HepG2 (cell line): ENCODE measurements around the gene MYO5B. TPM values are rescaled to one million over a fixed set of nuclear protein-coding genes. Genes with fewer than 3 reads are reported as not detected.

ENCODE experiments used
- ATAC-seq: fragments of 200-7000 bp; cut with Tn5 transposase; 3 replicates; pipeline ENCODE4 v1.9.1; 2020; ENCODE audit warnings: mild to moderate bottlenecking, moderate library complexity
- BruUV-seq: library from RNA; stranded (reverse); fragments of 400-500 nt; replicated peaks from 2 replicates; lab custom pipeline; 2021; lab: Mats Ljungman, UMichigan
- CTCF ChIA-PET: fragments of 300-600 bp; formaldehyde crosslinking; extraction: SDS; loops from one replicate; lab custom pipeline; 2021; ENCODE audit warnings: low total read pairs, inconsistent platforms, low intra/inter-chr PET ratio; lab: Yijun Ruan, JAX
- POLR2A ChIA-PET: fragments of 350-600 bp; sonication (Branson Sonifier 250); formaldehyde crosslinking; loops from one replicate; lab custom pipeline; 2020; ENCODE audit warnings: antibody characterized with exemption, inconsistent platforms; lab: Yijun Ruan, JAX
- DNase-seq: peaks from one replicate; pipeline ENCODE4 v3.0.0-alpha.2; 2015; ENCODE audit warnings: low spot score
- FAIRE-seq: peaks from 3 replicates; lab custom pipeline; 2011; peaks lifted over from hg19 to GRCh38; lab: Jason Lieb, UNC
- H2AFZ ChIP-seq: one replicate; pipeline ENCODE4 v1.6.1; 2011; ENCODE audit warnings: low read length, inconsistent platforms
- H3K27ac ChIP-seq: fragments of 300-600 bp; 3 replicates; pipeline ENCODE4 v1.8.0; 2011; ENCODE audit warnings: mixed run types, mild to moderate bottlenecking, mixed read lengths, low read length, inconsistent platforms; ENCODE audit not compliant: insufficient read depth; ENCODE audit errors: extremely low read length
- H3K27me3 ChIP-seq, 2 experiments: fragments of 200-600 bp in 1 of 2; 2 replicates in 1 of 2; 3 replicates in 1 of 2; pipeline versions ENCODE4 v1.6.0 to v1.8.0; 2011; ENCODE audit warnings: low read length in 2 of 2, mild to moderate bottlenecking in 2 of 2, moderate library complexity in 2 of 2, inconsistent platforms in 1 of 2; ENCODE audit not compliant: insufficient read depth in 2 of 2, control insufficient read depth in 1 of 2
- H3K36me3 ChIP-seq, 2 experiments: fragments of 200-600 bp in 1 of 2; replicated peaks in 1 of 2; 2 replicates in 1 of 2; 3 replicates in 1 of 2; pipeline versions ENCODE4 v1.5.1 to v1.8.0; 2011; ENCODE audit warnings: low read length in 2 of 2, inconsistent platforms in 1 of 2; ENCODE audit not compliant: insufficient read depth in 2 of 2, control insufficient read depth in 1 of 2
- H3K4me1 ChIP-seq: 2 replicates; pipeline ENCODE4 v1.5.1; 2012; ENCODE audit warnings: low read length, inconsistent platforms; ENCODE audit not compliant: insufficient read depth
- H3K4me2 ChIP-seq: 2 replicates; pipeline ENCODE4 v1.6.0; 2011; ENCODE audit warnings: low read depth, low read length, inconsistent platforms
- H3K4me3 ChIP-seq, 3 experiments: fragments of 200-600 bp in 1 of 3; sonication (generic), shearing (Covaris generic) in 1 of 3; replicated peaks in 1 of 3; 2 replicates each; pipeline ENCODE4 v1.5.1; 2011 to 2016; ENCODE audit warnings: low read length in 3 of 3, inconsistent platforms in 2 of 3, low read depth in 2 of 3, mild to moderate bottlenecking in 2 of 3, control low read depth in 1 of 3, mixed read lengths in 1 of 3; ENCODE audit not compliant: insufficient read depth in 1 of 3
- H3K79me2 ChIP-seq: one replicate; pipeline ENCODE4 v1.6.1; 2011; ENCODE audit warnings: low read length, inconsistent platforms; ENCODE audit not compliant: insufficient read depth
- H3K9ac ChIP-seq: 2 replicates; pipeline ENCODE4 v1.6.0; 2011; ENCODE audit warnings: mild to moderate bottlenecking, low read depth, low read length, inconsistent platforms; ENCODE audit not compliant: insufficient read depth
- H3K9me3 ChIP-seq: 2 replicates; pipeline ENCODE4 v1.5.1; 2012; ENCODE audit warnings: mild to moderate bottlenecking, low read length
- H4K20me1 ChIP-seq: 2 replicates; pipeline ENCODE4 v1.6.0; 2011; ENCODE audit warnings: inconsistent platforms, mild to moderate bottlenecking, low read length, moderate library complexity; ENCODE audit not compliant: insufficient read depth
- ESRRA ChIP-seq: sonication (generic); formaldehyde crosslinking; IDR thresholded peaks from 2 replicates; pipeline ENCODE4 v1.5.1; 2020; ENCODE audit warnings: mild to moderate bottlenecking, low read depth, missing genetic modification reagents
- FOSL2 ChIP-seq: sonication (generic); formaldehyde crosslinking; IDR thresholded peaks from 2 replicates; pipeline ENCODE4 v1.4.0; 2020; ENCODE audit warnings: missing genetic modification reagents
- NFYB ChIP-seq: sonication (generic); formaldehyde crosslinking; IDR thresholded peaks from 2 replicates; pipeline ENCODE4 v1.4.0; 2020; ENCODE audit warnings: missing genetic modification reagents
- RAD21 ChIP-seq: fragments of 450-650 bp; formaldehyde crosslinking; IDR thresholded peaks from 2 replicates; pipeline ENCODE4 v1.5.0; 2020; ENCODE audit warnings: mild to moderate bottlenecking
- SALL1 ChIP-seq: sonication (generic); formaldehyde crosslinking; IDR thresholded peaks from 2 replicates; pipeline ENCODE4 v1.8.0; 2022; ENCODE audit warnings: mild to moderate bottlenecking, missing genetic modification reagents
- SKI ChIP-seq: fragments of 450-650 bp; IDR thresholded peaks from one replicate; pipeline ENCODE4 v1.6.1; 2018; ENCODE audit warnings: mild to moderate bottlenecking; ENCODE audit not compliant: partially characterized antibody
- SMC3 ChIP-seq: IDR thresholded peaks from 2 replicates; pipeline ENCODE4 v1.6.1; 2011; ENCODE audit warnings: low read length, improper control_type of control experiment
- STAG1 ChIP-seq: sonication (generic); formaldehyde crosslinking; IDR thresholded peaks from 2 replicates; pipeline ENCODE4 v1.4.0; 2020; ENCODE audit warnings: missing genetic modification reagents
- TARDBP ChIP-seq: sonication (generic); formaldehyde crosslinking; IDR thresholded peaks from 2 replicates; pipeline ENCODE4 v1.8.0; 2022; ENCODE audit warnings: mild to moderate bottlenecking, missing genetic modification reagents
- TEAD3 ChIP-seq: optimal IDR thresholded peaks from 2 replicates; pipeline ENCODE3; 2016; ENCODE audit warnings: borderline replicate concordance
- ZBTB21 ChIP-seq: sonication (generic); formaldehyde crosslinking; IDR thresholded peaks from 2 replicates; pipeline ENCODE4 v1.4.0; 2020; ENCODE audit warnings: missing genetic modification reagents
- ZNF446 ChIP-seq: sonication (generic); formaldehyde crosslinking; IDR thresholded peaks from 2 replicates; pipeline ENCODE4 v1.5.0; 2020; ENCODE audit warnings: mild to moderate bottlenecking, missing genetic modification reagents
- WGBS: methylation state at CpG from one replicate; pipeline ENCODE4 v1.1.6; 2017; ENCODE audit warnings: low lambda C conversion rate; 5-methylcytosine and 5-hydroxymethylcytosine counted together
- in situ Hi-C: cut with HindIII; loops from 2 replicates; pipeline ENCODE4 v1.10.0; 2017; ENCODE audit warnings: low pct_unique_long_range_greater_than_20kb; ENCODE audit not compliant: extremely low pct_ligation_motif_present
- intact Hi-C: fragments of 100-400 bp; cut with micrococcal nuclease; formaldehyde crosslinking; loops from one replicate; pipeline ENCODE4 v1.10.0; 2022; ENCODE audit not compliant: unreplicated experiment
- polyA plus RNA-seq, 8 experiments: library from polyadenylated mRNA; depleted of rRNA in 3 of 8; stranded (reverse) in 7 of 8; unstranded in 1 of 8; fragments of >200 nt; fragmentation: Illumina TruSeq in 4 of 8; extraction: Trizol in 4 of 8; gene quantifications; 2 replicates each; pipeline versions ENCODE4 v1.2.1 to v1.2.3, GENCODE V29; 2011 to 2016; ENCODE audit warnings: low read depth in 4 of 8, missing spikeins in 1 of 8, mixed read lengths in 1 of 8; ENCODE audit not compliant: insufficient read depth in 1 of 8
- total RNA-seq, 5 experiments: library from RNA; depleted of rRNA; stranded (reverse); fragments of >200 nt; fragmentation: Illumina TruSeq; extraction: Trizol; gene quantifications; 2 replicates each; pipeline ENCODE4 v1.2.3, GENCODE V29; 2016; ENCODE audit warnings: low read depth in 1 of 5
- TF ChIP-seq, protein P1 (sequence below): sonication (generic); formaldehyde crosslinking; IDR thresholded peaks from 2 replicates; pipeline ENCODE4 v1.5.0; 2020; ENCODE audit warnings: mild to moderate bottlenecking, missing genetic modification reagents, moderate library complexity
- TF ChIP-seq, protein P2 (sequence below): sonication (generic); formaldehyde crosslinking; IDR thresholded peaks from 2 replicates; pipeline ENCODE4 v1.4.0; 2020; ENCODE audit warnings: mild to moderate bottlenecking, missing genetic modification reagents

MYO5B gene
- total and polyA plus RNA-seq, 2 of the 13 experiments (the other 11 are each of a cell fraction or from before 2014, with no cell fraction given), result 13.1 to 24.0 TPM

DNA sequence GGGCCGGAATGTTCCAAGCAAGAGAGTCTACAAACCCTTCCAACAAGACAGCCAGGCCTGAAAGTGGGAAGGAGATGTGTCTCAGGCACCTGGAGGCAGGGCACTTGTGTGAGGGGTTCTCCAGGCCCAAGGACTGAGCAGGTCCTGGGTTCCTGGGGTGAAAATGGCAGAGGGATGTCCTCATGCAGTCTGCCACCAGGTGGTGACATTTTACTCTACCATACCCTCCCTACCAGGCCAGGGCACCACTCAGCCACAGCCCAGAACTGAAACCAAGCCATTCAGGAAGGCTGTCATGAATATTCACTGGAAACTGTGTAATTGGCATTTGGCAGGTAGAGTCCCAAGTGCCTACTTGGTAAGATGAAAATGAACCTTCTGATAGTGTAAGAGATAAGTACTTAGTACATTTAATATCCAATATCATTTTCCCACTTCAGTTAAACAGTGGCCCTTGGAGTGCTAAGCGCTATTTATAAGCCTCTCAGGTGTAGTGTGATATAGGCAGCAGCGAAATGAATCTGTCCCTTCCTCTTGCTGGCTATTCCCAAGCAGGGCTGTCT lies 185.1 kb downstream of the MYO5B start:
- ChIA-PET CTCF (interaction anchor here (1.2 to 1.7 kb wide), 3 partner anchors 185 to 347 kb away, joined by 4 to 15 read pairs (median 5); partner anchors contain the start of gene MYO5B), POLR2A (no interaction called here)
- Histone ChIP-seq H2AFZ (no peak overlapping the region), H3K79me2 (no peaks in the 10 kb centered on the region), H4K20me1 (no peaks in the 10 kb centered on the region), H3K9ac (no peak overlapping the region), H3K27me3 (no peaks in the 10 kb centered on the region), H3K4me1 (peaks cover 13% of the 10 kb centered on the region; the same call in 1 of the 2 replicates), H3K36me3 (no peaks in the 10 kb centered on the region), H3K4me3 (no peak overlapping the region), H3K27ac (no peak overlapping the region), H3K9me3 (no peaks in the 10 kb centered on the region), H3K4me2 (no peak overlapping the region)
- intact Hi-C loops, result loop anchor here (2.0 kb wide), 1 partner anchor 195 kb away; no protein-coding TSS in a partner anchor
- FAIRE-seq, result no peak
- in situ Hi-C loops, result no loop called here
- 89% methylated on average over 3 of the region's 3 CpGs for WGBS
- no TSS peak for BruUV-seq
- DNase-seq, result peak; percentile 49
- TF ChIP-seq ZNF446 (CRISPR knock-in tag) (no peak), STAG1 (CRISPR knock-in tag) (peak; percentile 85), ZBTB21 (CRISPR knock-in tag) (no peak), TEAD3 (CRISPR knock-in tag) (peak; percentile 28), TARDBP (CRISPR knock-in tag) (peak; percentile 34; the same call in 1 of the 2 replicates), SMC3 (peak; percentile 81), SALL1 (0 out of 2 replicates have a peak, but pooled peaks have one; percentile 9), SKI (peak; percentile 14), ESRRA (CRISPR knock-in tag) (no peak), NFYB (CRISPR knock-in tag) (no peak), FOSL2 (CRISPR knock-in tag) (0 out of 2 replicates have a peak, but pooled peaks have one; percentile 13), RAD21 (CRISPR knock-in tag) (peak; percentile 48; the same call in 1 of the 2 replicates)
- TF ChIP-seq, protein P1, sequence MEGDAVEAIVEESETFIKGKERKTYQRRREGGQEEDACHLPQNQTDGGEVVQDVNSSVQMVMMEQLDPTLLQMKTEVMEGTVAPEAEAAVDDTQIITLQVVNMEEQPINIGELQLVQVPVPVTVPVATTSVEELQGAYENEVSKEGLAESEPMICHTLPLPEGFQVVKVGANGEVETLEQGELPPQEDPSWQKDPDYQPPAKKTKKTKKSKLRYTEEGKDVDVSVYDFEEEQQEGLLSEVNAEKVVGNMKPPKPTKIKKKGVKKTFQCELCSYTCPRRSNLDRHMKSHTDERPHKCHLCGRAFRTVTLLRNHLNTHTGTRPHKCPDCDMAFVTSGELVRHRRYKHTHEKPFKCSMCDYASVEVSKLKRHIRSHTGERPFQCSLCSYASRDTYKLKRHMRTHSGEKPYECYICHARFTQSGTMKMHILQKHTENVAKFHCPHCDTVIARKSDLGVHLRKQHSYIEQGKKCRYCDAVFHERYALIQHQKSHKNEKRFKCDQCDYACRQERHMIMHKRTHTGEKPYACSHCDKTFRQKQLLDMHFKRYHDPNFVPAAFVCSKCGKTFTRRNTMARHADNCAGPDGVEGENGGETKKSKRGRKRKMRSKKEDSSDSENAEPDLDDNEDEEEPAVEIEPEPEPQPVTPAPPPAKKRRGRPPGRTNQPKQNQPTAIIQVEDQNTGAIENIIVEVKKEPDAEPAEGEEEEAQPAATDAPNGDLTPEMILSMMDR (CRISPR knock-in tag), result peak; percentile 80
- TF ChIP-seq, protein P2, sequence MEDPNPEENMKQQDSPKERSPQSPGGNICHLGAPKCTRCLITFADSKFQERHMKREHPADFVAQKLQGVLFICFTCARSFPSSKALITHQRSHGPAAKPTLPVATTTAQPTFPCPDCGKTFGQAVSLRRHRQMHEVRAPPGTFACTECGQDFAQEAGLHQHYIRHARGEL, result peak; percentile 100
- peak; percentile 98 for ATAC-seq
